Cerebellar cortex (tissue), 1 donor: ENCODE data around the gene DNPH1.

Experiments
- DNase-seq: peaks from one replicate; pipeline ENCODE4 v3.0.0-alpha.2; 2015; ENCODE audit warnings: low spot score

Gene DNPH1

GRCh38 chr6:43263314-43264178 is 34.3 kb upstream of the DNPH1 start:
- DNase-seq = peak; percentile 64

DNA sequence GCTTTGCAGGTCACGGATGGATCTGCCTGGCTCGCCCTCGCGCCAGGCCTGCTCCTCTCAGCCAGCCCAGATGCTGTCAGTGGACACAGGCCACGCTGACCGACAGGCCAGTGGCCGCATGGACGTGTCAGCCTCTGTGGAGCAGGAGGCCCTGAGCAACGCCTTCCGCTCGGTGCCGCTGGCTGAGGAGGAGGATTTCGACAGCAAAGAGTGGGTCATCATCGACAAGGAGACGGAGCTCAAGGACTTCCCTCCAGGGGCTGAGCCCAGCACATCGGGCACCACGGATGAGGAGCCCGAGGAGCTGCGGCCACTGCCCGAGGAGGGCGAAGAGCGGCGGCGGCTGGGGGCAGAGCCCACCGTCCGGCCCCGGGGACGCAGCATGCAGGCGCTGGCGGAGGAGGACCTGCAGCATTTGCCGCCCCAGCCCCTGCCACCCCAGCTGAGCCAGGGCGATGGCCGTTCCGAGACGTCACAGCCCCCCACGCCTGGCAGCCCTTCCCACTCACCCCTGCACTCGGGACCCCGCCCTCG is 33.6 kb upstream of the DNPH1 start:
- no peak for DNase-seq

DNA sequence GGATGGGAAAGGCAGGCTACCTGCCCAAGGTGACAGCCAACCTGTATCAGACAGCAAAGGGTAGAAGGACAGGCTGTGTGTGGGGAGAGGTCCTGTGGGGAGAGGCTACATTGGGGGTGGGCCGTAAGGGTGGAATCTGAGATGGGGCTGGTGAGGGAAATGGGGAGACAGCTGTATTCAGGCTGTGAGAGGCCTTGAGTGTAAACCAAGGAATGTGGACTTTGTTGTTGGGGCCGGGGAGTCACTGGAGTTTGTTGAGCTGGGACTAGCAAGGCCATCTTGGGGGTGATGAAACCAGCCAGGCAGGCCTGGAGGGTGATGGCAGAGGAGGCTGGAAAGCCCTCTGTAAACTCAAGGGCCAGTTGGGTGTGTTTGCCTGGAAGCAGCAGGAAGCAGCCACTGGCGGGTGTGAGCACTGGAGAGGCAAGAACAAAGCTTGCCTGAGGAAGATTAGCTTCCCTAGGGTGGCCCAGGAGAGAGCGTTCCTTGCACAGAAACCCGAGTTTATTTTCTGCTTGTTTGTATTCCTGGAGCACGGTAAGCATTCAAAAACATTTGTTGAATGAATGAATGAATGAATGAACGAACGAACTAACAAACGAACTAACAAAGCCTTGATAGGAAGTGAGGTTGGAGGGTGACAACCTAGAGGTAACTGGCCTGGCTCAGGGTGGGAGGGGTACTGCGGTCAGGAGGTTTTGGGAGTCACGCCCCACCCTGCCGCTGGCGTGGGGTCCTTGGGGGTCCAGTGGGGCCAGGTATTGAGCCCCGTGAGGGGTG is 32.9 kb upstream of the DNPH1 start:
- DNase-seq = no peak

DNA sequence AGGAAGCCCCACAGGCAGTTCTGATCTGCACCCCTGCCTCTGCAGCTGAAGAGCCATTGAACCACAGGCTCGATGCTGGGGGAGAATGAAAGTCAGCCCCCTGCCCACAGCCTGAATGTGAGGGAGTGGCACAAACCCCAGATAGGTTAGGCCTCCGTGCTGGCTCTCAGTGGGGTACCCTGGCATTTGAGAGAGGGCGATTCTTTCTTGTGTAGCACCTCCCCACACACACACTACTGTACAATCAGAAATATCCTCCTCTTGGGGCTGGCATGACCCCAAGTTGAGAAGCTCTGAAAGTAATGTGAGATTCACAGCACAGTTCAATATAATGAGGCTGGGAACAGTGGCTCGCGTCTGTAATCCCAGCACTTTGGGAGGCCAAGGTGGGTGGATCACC is 31.9 kb upstream of the DNPH1 start:
- DNase-seq = no peak

DNA sequence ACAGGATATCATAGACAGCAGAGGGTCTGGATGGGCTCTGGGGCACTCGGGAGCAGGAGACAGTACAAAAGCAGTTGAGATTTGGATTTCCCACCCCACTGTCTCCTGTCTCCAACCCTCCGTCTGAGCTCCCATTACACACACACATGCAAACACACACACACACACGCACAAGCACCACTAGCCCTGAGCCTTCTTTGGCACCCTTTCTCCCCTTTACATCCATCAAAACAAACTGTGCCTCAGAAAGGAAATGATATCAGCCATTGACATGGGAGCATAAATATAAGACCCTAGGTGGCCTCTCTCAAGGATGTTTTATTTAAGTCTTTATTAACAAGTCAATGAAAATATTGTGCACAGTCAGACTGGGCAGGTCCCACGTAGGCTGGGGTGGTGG is 31.5 kb upstream of the DNPH1 start:
- DNase-seq = no peak

DNA sequence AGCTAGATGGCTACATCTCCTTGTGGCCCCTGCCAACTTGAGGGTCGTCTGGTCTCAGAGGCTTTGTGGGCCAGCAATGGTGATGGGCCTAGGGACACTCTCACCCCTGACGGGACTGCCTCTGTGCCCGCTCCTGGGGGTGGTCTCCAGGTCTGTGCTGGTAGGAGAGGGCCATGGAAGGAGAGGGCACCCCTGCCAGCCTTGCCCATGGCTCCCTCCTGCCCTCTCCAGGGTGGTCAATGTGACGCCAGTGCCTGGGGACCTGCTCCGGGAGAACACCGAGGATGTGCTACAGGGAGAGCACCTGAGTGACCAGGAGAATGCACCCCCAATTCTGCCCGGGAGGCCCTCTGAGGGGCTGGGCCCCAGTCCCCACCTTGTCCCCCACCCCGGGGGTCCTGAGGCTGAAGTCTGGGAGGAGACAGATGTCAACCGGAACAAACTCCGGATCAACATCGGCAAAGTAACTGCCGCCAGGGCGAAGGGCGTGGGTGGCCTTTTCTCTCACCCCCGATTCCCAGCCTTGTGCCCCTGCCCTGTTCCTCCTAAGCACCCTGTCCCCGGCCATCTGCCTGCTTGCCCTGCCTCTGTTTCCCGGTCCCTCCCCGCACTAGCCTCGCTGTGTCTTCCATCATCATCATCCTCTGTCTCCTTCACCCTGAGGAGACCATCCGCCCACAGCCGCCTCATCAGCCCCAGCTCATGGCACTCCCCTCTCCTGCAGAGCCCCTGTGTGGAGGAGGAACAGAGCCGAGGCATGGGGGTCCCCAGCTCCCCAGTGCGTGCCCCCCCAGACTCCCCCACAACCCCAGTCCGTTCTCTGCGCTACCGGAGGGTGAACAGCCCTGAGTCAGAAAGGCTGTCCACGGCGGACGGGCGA is 29.8 kb upstream of the DNPH1 start:
- no peak for DNase-seq

GRCh38 chr6:43258180-43258579 is 28.9 kb upstream of the DNPH1 start:
- no peak for DNase-seq

GRCh38 chr6:43257367-43258145 is 28.3 kb upstream of the DNPH1 start:
- DNase-seq = no peak

DNA sequence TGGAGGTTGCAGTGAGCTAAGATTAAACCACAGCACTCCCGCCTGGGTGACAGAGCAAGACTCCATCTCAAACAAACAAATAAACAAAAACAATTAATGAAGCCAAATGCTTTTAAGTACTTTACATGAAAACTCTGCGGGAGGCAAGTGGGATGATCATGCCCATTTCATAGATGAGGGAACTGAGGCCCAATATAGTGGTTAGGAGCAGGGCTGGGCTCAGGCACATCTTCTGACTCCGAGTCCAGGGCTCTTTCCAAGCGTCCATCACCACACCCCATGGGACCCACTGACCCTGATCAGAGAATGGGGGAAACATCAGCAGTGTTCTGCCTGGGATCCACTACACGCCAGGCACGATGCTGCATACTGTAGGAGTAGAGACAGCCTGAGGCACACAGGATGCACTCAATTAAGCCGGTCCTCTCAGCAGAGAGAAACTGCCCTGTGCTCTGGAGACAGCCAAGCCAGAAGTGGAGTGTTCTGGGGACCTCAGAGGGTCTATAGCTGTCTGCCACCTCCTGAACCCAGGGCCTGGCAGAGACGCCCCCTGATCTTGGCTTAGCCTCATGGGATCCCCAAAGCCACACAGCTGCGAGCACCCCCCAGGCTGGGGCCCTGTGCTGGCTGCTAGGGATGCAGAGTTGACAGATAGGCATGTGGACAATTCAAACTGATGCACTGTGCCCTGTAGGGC is 27.5 kb upstream of the DNPH1 start:
- no peak for DNase-seq

DNA sequence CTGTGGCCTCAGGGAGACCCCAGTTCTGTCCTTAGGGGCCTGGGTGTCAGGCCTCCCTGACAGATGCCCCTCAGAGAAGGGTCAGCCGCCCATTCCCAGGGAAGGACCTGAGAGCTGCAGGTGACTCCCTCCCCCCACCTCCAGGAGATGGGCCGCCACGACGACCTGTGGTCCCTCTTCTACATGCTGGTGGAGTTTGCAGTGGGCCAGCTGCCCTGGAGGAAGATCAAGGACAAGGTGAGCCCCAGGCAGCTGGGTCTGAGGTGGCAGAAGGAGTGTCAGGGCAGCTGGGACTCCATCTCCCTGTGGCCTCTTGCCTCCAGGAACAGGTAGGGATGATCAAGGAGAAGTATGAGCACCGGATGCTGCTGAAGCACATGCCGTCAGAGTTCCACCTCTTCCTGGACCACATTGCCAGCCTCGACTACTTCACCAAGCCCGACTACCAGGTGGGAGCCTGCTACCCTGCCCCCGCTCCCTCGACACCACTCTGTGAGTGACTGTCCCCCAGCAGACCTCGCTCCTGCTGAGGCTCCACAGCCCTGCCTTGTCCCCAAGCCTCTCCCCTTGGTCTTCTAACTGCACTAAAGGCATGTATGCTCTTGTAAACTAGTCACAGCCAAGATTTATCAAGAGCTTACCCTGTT is 26.2 kb upstream of the DNPH1 start:
- no peak for DNase-seq

DNA sequence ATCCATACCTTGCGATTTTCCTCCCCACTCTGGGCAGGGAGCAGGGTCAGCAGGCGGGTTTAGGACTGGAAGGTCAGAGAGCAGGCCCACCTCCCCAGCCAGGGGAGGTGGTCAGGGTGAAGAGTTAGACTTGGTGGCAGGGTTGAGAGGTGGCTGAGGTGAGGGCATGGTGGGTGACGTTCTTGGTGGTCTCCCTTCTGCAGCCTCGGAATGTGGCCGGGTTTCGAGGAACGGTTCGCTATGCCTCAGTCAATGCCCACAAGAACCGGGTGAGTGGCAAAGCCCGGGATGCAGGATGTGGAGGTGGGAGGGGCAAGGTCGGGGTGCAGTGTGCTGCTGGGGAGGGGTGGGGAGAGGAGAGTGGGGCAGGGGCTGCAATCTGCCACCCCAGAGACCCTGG is 25.6 kb upstream of the DNPH1 start:
- no peak for DNase-seq

DNA sequence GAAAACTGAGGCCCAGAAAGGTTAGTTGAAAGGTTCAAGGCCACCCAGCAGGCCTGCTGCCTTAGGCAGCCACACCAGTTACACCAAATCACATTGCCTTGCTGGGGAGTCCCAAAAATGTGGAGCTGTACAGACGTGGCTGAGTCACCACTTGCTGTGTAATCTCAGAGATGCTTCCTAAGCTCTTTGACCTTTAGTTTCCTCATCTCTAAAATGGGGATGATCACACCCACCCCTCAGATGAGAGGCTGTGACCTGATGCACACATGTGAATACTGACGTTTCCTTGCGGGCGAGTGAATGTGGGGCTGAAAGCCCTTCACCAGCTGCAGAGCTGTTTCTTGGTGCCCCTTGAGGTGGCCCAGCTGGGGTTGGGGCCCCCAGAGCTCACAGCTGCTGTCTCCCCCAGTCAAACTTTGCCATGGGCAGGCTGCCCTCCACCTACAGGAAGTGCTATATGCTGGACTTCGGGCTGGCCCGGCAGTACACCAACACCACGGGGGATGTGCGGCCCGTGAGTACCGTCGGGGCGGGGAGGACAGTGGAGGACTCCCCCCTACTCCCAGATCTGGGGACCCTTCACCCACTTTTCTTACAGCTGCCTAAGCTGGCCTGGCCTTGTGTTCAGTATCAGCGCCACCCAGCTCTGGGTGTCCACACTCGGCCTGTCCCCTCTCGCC is 25.0 kb upstream of the DNPH1 start:
- DNase-seq = no peak

GRCh38 chr6:43253401-43253800 is 24.1 kb upstream of the DNPH1 start:
- DNase-seq = no peak

DNA sequence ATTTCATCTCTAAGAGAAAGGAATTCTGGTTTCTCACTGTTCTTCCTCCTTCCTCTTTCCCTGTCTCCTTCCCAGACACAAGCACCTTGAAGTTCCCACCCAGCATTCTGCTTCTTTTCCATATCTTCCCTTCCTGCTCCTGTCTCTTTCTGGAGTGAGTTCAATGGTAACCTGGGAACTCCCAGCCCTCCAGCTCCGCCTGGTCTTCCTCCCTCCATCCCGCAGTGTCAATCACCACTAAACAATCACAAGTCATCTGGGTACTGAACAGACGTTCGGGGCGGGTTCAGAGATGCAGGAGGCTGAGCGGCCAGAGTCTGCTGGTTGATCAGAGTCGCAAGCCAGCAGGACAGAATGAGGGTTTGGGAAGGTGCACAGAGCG is 21.7 kb upstream of the DNPH1 start:
- no peak for DNase-seq

DNA sequence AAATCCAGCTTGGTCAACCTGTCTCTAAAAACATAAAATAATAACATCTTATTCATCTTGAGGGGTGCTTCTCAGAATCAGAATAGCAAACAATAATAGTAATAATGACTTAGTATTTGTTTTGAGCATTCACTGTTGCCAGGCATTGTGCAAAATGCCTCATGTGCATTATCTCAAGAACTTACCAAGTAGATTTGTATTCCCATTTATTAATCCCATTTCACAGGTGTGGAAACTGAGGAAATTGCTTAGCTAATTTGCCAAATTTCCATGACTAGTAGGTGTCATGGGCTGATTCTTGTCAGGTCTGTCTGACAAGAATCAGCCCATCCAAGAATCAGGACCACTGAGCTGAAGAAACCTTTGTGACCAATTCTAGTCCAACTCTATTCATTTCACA is 19.5 kb upstream of the DNPH1 start:
- no peak for DNase-seq

DNA sequence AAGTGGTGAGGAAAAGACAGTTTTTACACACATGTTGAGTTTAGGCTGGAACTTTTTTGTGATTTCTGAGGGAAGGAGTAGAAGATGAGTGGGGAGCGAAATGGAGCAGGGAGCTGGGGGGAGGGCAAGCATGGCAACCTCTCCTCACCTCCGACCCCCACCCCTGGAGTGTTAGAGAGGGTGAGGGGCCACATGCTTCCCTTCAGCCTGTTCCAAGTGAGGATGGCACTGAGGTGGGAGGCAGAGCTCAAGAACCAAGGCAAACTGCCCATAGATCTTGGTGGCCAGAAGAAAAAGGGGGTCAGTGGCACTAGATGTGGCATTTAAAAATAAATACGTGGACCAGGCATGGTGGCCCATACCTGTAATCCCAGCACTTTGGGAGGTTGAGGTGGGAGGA is 18.8 kb upstream of the DNPH1 start:
- DNase-seq = no peak

- DNase-seq = peak; percentile 85
Measured at GRCh38 chr6:43247114-43247999, 18.1 kb upstream of the DNPH1 start.

GRCh38 chr6:43246301-43247113 is 17.2 kb upstream of the DNPH1 start:
- DNase-seq = peak; percentile 78
